HepG2 (cell line): Measurements from ENCODE around the gene MB.

Experiments
- CAMTA2 ChIP-seq: sonication (generic); formaldehyde crosslinking; IDR thresholded peaks from 2 replicates; pipeline ENCODE4 v1.4.0; 2020; ENCODE audit warnings: mild to moderate bottlenecking, missing genetic modification reagents, borderline replicate concordance
- FOXJ3 ChIP-seq: sonication (generic); formaldehyde crosslinking; IDR thresholded peaks from 2 replicates; pipeline ENCODE4 v1.4.0; 2020; ENCODE audit warnings: missing genetic modification reagents, mild to moderate bottlenecking, borderline replicate concordance
- FOXM1 ChIP-seq: sonication (generic); formaldehyde crosslinking; IDR thresholded peaks from 2 replicates; pipeline ENCODE4 v1.5.0; 2020; ENCODE audit warnings: missing genetic modification reagents
- HCFC1 ChIP-seq: fragments of 150-350 bp; IDR thresholded peaks from 2 replicates; pipeline ENCODE4 v1.6.1; 2014; ENCODE audit warnings: low read depth, low read length
- JUN ChIP-seq: sonication (generic); formaldehyde crosslinking; IDR thresholded peaks from 2 replicates; pipeline ENCODE4 v1.4.0; 2020; ENCODE audit warnings: mild to moderate bottlenecking, missing genetic modification reagents
- NBN ChIP-seq: fragments of 450-650 bp; conservative IDR thresholded peaks from 2 replicates; pipeline ENCODE4 v1.6.1; 2017
- NFATC3 ChIP-seq: sonication (generic); formaldehyde crosslinking; IDR thresholded peaks from 2 replicates; pipeline ENCODE4 v1.5.1; 2020; ENCODE audit warnings: mild to moderate bottlenecking, missing genetic modification reagents
- TF ChIP-seq, protein P1 (sequence below): sonication (generic); formaldehyde crosslinking; IDR thresholded peaks from 2 replicates; pipeline ENCODE4 v1.4.0; 2020; ENCODE audit warnings: mild to moderate bottlenecking, missing genetic modification reagents
- TF ChIP-seq, protein P2 (sequence below): sonication (generic); formaldehyde crosslinking; IDR thresholded peaks from 2 replicates; pipeline ENCODE4 v1.4.0; 2020; ENCODE audit warnings: missing genetic modification reagents

DNA sequence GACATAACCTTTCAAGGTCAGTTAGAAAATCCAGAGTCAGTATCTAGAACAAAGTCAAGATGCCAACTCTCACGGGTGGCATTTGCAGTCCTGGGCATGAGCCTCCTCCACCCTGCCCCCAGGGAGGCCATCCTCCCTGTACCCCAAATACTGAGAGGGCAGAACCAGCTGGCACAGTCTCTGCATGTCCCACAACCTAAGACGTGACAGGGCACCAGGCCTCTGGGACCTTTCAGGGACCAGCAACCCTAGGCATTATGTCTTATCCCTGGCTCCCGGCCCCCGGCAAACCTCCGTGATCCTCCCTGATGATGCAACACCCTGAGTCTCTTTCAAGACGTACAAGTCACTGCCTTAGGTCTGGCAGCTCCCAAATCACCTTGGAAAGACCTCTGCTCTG is 2.0 kb downstream of the MB start:
- TF ChIP-seq CAMTA2 (CRISPR knock-in tag), result no peak
- TF ChIP-seq HCFC1, result no peak
- TF ChIP-seq NFATC3, result no peak
- TF ChIP-seq FOXM1 (CRISPR knock-in tag), result no peak
- TF ChIP-seq NBN, result no peak
- TF ChIP-seq FOXJ3, result no peak
- TF ChIP-seq, protein P1, sequence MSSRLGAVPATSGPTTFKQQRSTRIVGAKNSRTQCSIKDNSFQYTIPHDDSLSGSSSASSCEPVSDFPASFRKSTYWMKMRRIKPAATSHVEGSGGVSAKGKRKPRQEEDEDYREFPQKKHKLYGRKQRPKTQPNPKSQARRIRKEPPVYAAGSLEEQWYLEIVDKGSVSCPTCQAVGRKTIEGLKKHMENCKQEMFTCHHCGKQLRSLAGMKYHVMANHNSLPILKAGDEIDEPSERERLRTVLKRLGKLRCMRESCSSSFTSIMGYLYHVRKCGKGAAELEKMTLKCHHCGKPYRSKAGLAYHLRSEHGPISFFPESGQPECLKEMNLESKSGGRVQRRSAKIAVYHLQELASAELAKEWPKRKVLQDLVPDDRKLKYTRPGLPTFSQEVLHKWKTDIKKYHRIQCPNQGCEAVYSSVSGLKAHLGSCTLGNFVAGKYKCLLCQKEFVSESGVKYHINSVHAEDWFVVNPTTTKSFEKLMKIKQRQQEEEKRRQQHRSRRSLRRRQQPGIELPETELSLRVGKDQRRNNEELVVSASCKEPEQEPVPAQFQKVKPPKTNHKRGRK (CRISPR knock-in tag), result no peak
- TF ChIP-seq, protein P2, sequence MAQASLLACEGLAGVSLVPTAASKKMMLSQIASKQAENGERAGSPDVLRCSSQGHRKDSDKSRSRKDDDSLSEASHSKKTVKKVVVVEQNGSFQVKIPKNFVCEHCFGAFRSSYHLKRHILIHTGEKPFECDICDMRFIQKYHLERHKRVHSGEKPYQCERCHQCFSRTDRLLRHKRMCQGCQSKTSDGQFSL (CRISPR knock-in tag), result no peak
- no peak for TF ChIP-seq JUN (CRISPR knock-in tag)
